HG03575 (cell line): Measurements from ENCODE around the gene CUL2.

Experiments
- ATAC-seq: cut with Tn5 transposase; IDR thresholded peaks from one replicate; pipeline ENCODE4 v1.9.1; 2021; ENCODE audit not compliant: unreplicated experiment, insufficient number of reproducible peaks, low FRiP score; ENCODE audit errors: extremely low read depth

Gene CUL2

GRCh38 chr10:34966040-34966439, 124.1 kb downstream of the CUL2 start:
- ATAC-seq: no peak

- ATAC-seq: no peak
Measured at GRCh38 chr10:34964166-34964800, 125.9 kb downstream of the CUL2 start.

- ATAC-seq: no peak
Measured at GRCh38 chr10:34962866-34963265, 127.3 kb downstream of the CUL2 start.

GRCh38 chr10:34960983-34961382, 129.2 kb downstream of the CUL2 start:
- ATAC-seq: no peak

GRCh38 chr10:34959786-34960185, 130.4 kb downstream of the CUL2 start:
- no peak for ATAC-seq

GRCh38 chr10:34959321-34959720, 130.8 kb downstream of the CUL2 start:
- ATAC-seq: no peak
